GM18502 (cell line): ENCODE data around the gene THBS2.

Experiments
- ATAC-seq: cut with Tn5 transposase; IDR thresholded peaks from one replicate; pipeline ENCODE4 v1.9.1; 2021; ENCODE audit warnings: mild to moderate bottlenecking; ENCODE audit not compliant: unreplicated experiment, poor library complexity

Gene THBS2

GRCh38 chr6:169170583-169170955 lies 83.1 kb downstream of the THBS2 start:
- ATAC-seq = no peak

GRCh38 chr6:169169941-169170582 lies 83.6 kb downstream of the THBS2 start:
- ATAC-seq = no peak

- no peak for ATAC-seq
Observed at GRCh38 chr6:169169375-169169774, 84.3 kb downstream of the THBS2 start.

- no peak for ATAC-seq
Observed at GRCh38 chr6:169168706-169169105, 84.9 kb downstream of the THBS2 start.

GRCh38 chr6:169168302-169168630 lies 85.4 kb downstream of the THBS2 start:
- no peak for ATAC-seq

- no peak for ATAC-seq
Observed at GRCh38 chr6:169167581-169168301, 85.9 kb downstream of the THBS2 start.

- ATAC-seq = no peak
Observed at GRCh38 chr6:169166896-169167580, 86.6 kb downstream of the THBS2 start.
